ENCODE measurements around the gene CSMD2.

- TF ChIP-seq CTCF (conservative IDR thresholded peaks at IDR 0.05) (no peak), EZH2 (IDR thresholded peaks at IDR 0.05; ENCODE audit: low read depth) (no peak)
Measured at GRCh38 chr1:33918368-33918767, 246.7 kb downstream of the CSMD2 start.

Measured in PC-9 (cell line).